GM12878 (cell line): ENCODE results near the gene ZNF627. TPM values are rescaled to one million over a fixed set of nuclear protein-coding genes. Genes with fewer than 3 reads are reported as not detected.

ENCODE experiments used
- ATAC-seq: fragments of 200-7000 bp; cut with Tn5 transposase; 3 replicates; pipeline ENCODE4 v1.9.1; 2020; ENCODE audit warnings: mild to moderate bottlenecking, moderate library complexity
- BruUV-seq: library from RNA; stranded (reverse); fragments of 400-500 nt; replicated peaks from 2 replicates; lab custom pipeline; 2021; lab: Mats Ljungman, UMichigan
- CTCF ChIA-PET: fragments of 300-600 bp; sonication (Branson Sonifier 250); formaldehyde crosslinking; extraction: SDS; loops from one replicate; lab custom pipeline; 2021; ENCODE audit warnings: inconsistent platforms; lab: Yijun Ruan, JAX
- POLR2A ChIA-PET: fragments of 350-600 bp; formaldehyde crosslinking; extraction: SDS; loops from one replicate; lab custom pipeline; 2021; ENCODE audit warnings: inconsistent platforms; lab: Charles Lee
- RAD21 ChIA-PET: fragments of 300-600 bp; sonication (Branson Sonifier 250); formaldehyde crosslinking; loops from one replicate; lab custom pipeline; 2023; ENCODE audit warnings: antibody characterized with exemption; ENCODE audit not compliant: unreplicated experiment; lab: Charles Lee
- SMC1A ChIA-PET: fragments of 300-600 bp; sonication (Branson Sonifier 250); formaldehyde crosslinking; loops from one replicate; lab custom pipeline; 2023; ENCODE audit not compliant: unreplicated experiment, uncharacterized antibody; lab: Charles Lee
- DNase-seq: peaks from one replicate; pipeline ENCODE4 v3.0.0-alpha.2; 2011; ENCODE audit warnings: low read depth, low spot score
- FAIRE-seq: peaks from 3 replicates; lab custom pipeline; 2011; peaks lifted over from hg19 to GRCh38; lab: Jason Lieb, UNC
- H2AFZ ChIP-seq: 2 replicates; pipeline ENCODE4 v1.6.0; 2011; ENCODE audit warnings: low read depth, low read length, control low read depth; ENCODE audit not compliant: control insufficient read depth
- H3K27ac ChIP-seq: 2 replicates; pipeline ENCODE4 v1.5.1; 2011; ENCODE audit warnings: control low read depth; ENCODE audit not compliant: control insufficient read depth, insufficient read depth
- H3K27me3 ChIP-seq, 2 experiments: replicated peaks in 1 of 2; 2 replicates each; pipeline versions ENCODE4 v1.6.0 to v1.6.1; 2011; ENCODE audit warnings: low read length in 1 of 2; ENCODE audit not compliant: control insufficient read depth in 2 of 2, insufficient read depth in 2 of 2
- H3K36me3 ChIP-seq, 2 experiments: 2 replicates each; pipeline ENCODE4 v1.5.1; 2011; ENCODE audit warnings: low read length in 1 of 2; ENCODE audit not compliant: control insufficient read depth in 2 of 2, insufficient read depth in 2 of 2
- H3K4me1 ChIP-seq: 2 replicates; pipeline ENCODE4 v1.6.1; 2011; ENCODE audit warnings: mild to moderate bottlenecking, low read length, moderate library complexity, mixed read lengths; ENCODE audit not compliant: control insufficient read depth, insufficient read depth
- H3K4me2 ChIP-seq: 2 replicates; pipeline ENCODE4 v1.6.0; 2011; ENCODE audit warnings: control low read depth; ENCODE audit not compliant: control insufficient read depth, insufficient read depth
- H3K4me3 ChIP-seq: fragments of 200-600 bp; sonication (generic); 2 replicates; pipeline ENCODE4 v1.5.1; 2016
- H3K79me2 ChIP-seq: 2 replicates; pipeline ENCODE4 v1.6.0; 2011; ENCODE audit warnings: low read length; ENCODE audit not compliant: control insufficient read depth, insufficient read depth
- H3K9ac ChIP-seq: 2 replicates; pipeline ENCODE4 v1.8.0; 2011; ENCODE audit warnings: low read length, control low read depth, mixed read lengths; ENCODE audit not compliant: control insufficient read depth, insufficient read depth
- H3K9me3 ChIP-seq: replicated peaks from 3 replicates; pipeline ENCODE4 v1.5.1; 2011; ENCODE audit warnings: mild to moderate bottlenecking, low read length; ENCODE audit not compliant: control insufficient read depth, insufficient read depth
- H4K20me1 ChIP-seq: 2 replicates; pipeline ENCODE4 v1.6.0; 2011; ENCODE audit not compliant: control insufficient read depth, insufficient read depth
- NBN ChIP-seq: fragments of 450-650 bp; IDR thresholded peaks from 2 replicates; pipeline ENCODE4 v1.6.1; 2016
- NRF1 ChIP-seq: conservative IDR thresholded peaks from 2 replicates; pipeline ENCODE4 v1.6.1; 2011; ENCODE audit warnings: mild to moderate bottlenecking, low read depth, low read length, improper control_type of control experiment
- POLR2AphosphoS2 ChIP-seq: IDR thresholded peaks from 2 replicates; pipeline ENCODE4 v1.6.1; 2011; ENCODE audit warnings: low read depth, mild to moderate bottlenecking, low read length, improper control_type of control experiment, moderate library complexity
- WGBS: methylation state at CpG from one replicate; pipeline ENCODE4 v1.1.6; 2016; ENCODE audit warnings: low lambda C conversion rate; ENCODE audit not compliant: insufficient replicate concordance, insufficient coverage; ENCODE audit errors: missing lambda C conversion rate; 5-methylcytosine and 5-hydroxymethylcytosine counted together
- in situ Hi-C: fragments of 300-500 bp; cut with MboI; formaldehyde crosslinking; loops from 9 replicates; pipeline ENCODE4 v1.14.3; 2018; ENCODE audit warnings: mixed read lengths
- intact Hi-C: fragments of 100-400 bp; cut with micrococcal nuclease; formaldehyde crosslinking; loops from one replicate; pipeline ENCODE4 v1.14.2; 2022; ENCODE audit not compliant: unreplicated experiment
- polyA plus RNA-seq, 11 experiments: library from polyadenylated mRNA; depleted of rRNA in 4 of 11; unstranded in 6 of 11; stranded (reverse) in 5 of 11; fragments of >200 nt; fragmentation: Nextera tagmentation in 4 of 11; fragmentation: Illumina TruSeq in 1 of 11; extraction: Ambion mirVana in 4 of 11; extraction: Trizol in 1 of 11; gene quantifications; 1 replicate in 1 of 11; 2 replicates in 10 of 11; pipeline versions ENCODE4 v1.2.1 to v1.2.3, GENCODE V29; 2011 to 2016; ENCODE audit warnings: inconsistent platforms in 2 of 11, missing spikeins in 2 of 11, low read depth in 1 of 11
- total RNA-seq, 4 experiments: library from RNA; depleted of rRNA in 3 of 4; stranded (reverse); fragments of >200 nt in 3 of 4; fragmentation: Illumina TruSeq in 1 of 4; extraction: Trizol in 1 of 4; gene quantifications; 2 replicates each; pipeline versions ENCODE4 v1.2.1 to v1.2.3, GENCODE V29; 2013 to 2021

The ZNF627 gene
- total and polyA plus RNA-seq, 10 of the 15 experiments (the other 5 are each of a cell fraction or from before 2014, with no cell fraction given) = 5.1 to 13.7 (median 10.2) TPM

- no peaks in the 10 kb centered on the region for H3K79me2 ChIP-seq
- ChIA-PET CTCF (interaction anchor here (1.1 kb wide), 1 partner anchor 12 kb away, joined by 3 read pairs; no protein-coding TSS in a partner anchor), SMC1A (no interaction called here), RAD21 (no interaction called here), POLR2A (interaction anchor here (0.5 kb wide), 1 partner anchor 11 kb away, joined by 3 read pairs; the partner anchor contains the start of gene ELOF1)
- H3K4me3 ChIP-seq = no peak overlapping the region
- DNase-seq (no peak), ATAC-seq (no peak), FAIRE-seq (no peak)
- no peak overlapping the region for H3K9ac ChIP-seq
- H4K20me1 ChIP-seq = no peaks in the 10 kb centered on the region
- H3K36me3 ChIP-seq = peaks cover 4 to 15% of the 10 kb centered on the region in 2 experiments; a peak in 3 of 4 replicates
- no peak overlapping the region for H3K27ac ChIP-seq
- BruUV-seq = no TSS peak
- whole genome bisulfite sequencing = 69% methylated on average over 14 of the region's 14 CpGs
- intact Hi-C loops = no loop called here
- in situ Hi-C loops = no loop called here
- H2AFZ ChIP-seq = no peak overlapping the region
- no peak for TF ChIP-seq POLR2AphosphoS2
- H3K27me3 ChIP-seq = no peaks in the 10 kb centered on the region
- H3K4me2 ChIP-seq = no peak overlapping the region
- H3K4me1 ChIP-seq = peaks cover 8% of the 10 kb centered on the region
- no peaks in the 10 kb centered on the region for H3K9me3 ChIP-seq
These were observed 49.2 kb upstream of the ZNF627 start for GRCh38 chr19:11547929-11548700.

GRCh38 chr19:11549386-11549953 lies 47.8 kb upstream of the ZNF627 start:
- no peaks in the 10 kb centered on the region for H4K20me1 ChIP-seq
- no peak overlapping the region for H2AFZ ChIP-seq
- no TSS peak for BruUV-seq
- ChIA-PET CTCF (interaction anchor here (0.6 to 0.9 kb wide), 2 partner anchors 13 to 282 kb away, joined by 3 read pairs; no protein-coding TSS in a partner anchor), POLR2A (no interaction called here), RAD21 (interaction anchor here (0.6 kb wide), 1 partner anchor 54 kb away, joined by 3 read pairs; no protein-coding TSS in a partner anchor), SMC1A (no interaction called here)
- no peaks in the 10 kb centered on the region for H3K27me3 ChIP-seq
- peaks cover 7 to 24% of the 10 kb centered on the region in 2 experiments; a peak in 3 of 4 replicates for H3K36me3 ChIP-seq
- no peak overlapping the region for H3K4me2 ChIP-seq
- intact Hi-C loops (no loop called here), in situ Hi-C loops (no loop called here)
- H3K27ac ChIP-seq = no peak overlapping the region
- no peak for FAIRE-seq
- peaks cover 3% of the 10 kb centered on the region for H3K79me2 ChIP-seq
- no peak overlapping the region for H3K4me3 ChIP-seq
- DNase-seq = no peak
- TF ChIP-seq NBN (no peak), NRF1 (no peak)
- H3K9ac ChIP-seq = no peak overlapping the region
- H3K9me3 ChIP-seq = no peaks in the 10 kb centered on the region
- WGBS = 72% methylated on average over 24 of the region's 24 CpGs
- no peak for ATAC-seq
- peaks cover 21% of the 10 kb centered on the region for H3K4me1 ChIP-seq
